Keratinocyte (primary cell): ENCODE results near the gene NMS. TPM values are rescaled to one million over a fixed set of nuclear protein-coding genes. Genes with fewer than 3 reads are reported as not detected.

Experiments used
- DNase-seq: peaks from one replicate; pipeline ENCODE4 v3.0.0-alpha.2; 2011; ENCODE audit warnings: low read depth, missing footprints, low spot score
- FAIRE-seq: peaks from 2 replicates; lab custom pipeline; 2011; peaks lifted over from hg19 to GRCh38; lab: Jason Lieb, UNC
- H2AFZ ChIP-seq: 2 replicates; pipeline ENCODE4 v1.6.0; 2012; ENCODE audit warnings: low read length, control low read depth, inconsistent platforms; ENCODE audit not compliant: control insufficient read depth
- H3K27ac ChIP-seq: 2 replicates; pipeline ENCODE4 v1.5.1; 2011; ENCODE audit warnings: low read length; ENCODE audit not compliant: control insufficient read depth, insufficient read depth
- H3K27me3 ChIP-seq: 3 replicates; pipeline ENCODE4 v1.6.0; 2011; ENCODE audit warnings: low read length; ENCODE audit not compliant: control insufficient read depth, insufficient read depth; ENCODE audit errors: extremely low read depth
- H3K36me3 ChIP-seq, 2 experiments: 2 replicates in 1 of 2; 3 replicates in 1 of 2; pipeline ENCODE4 v1.5.1; 2011; ENCODE audit warnings: low read length in 2 of 2, mild to moderate bottlenecking in 1 of 2; ENCODE audit not compliant: control insufficient read depth in 2 of 2, insufficient read depth in 2 of 2; ENCODE audit errors: extremely low read depth in 1 of 2
- H3K4me1 ChIP-seq: 3 replicates; pipeline ENCODE4 v1.5.1; 2011; ENCODE audit warnings: low read length; ENCODE audit not compliant: control insufficient read depth, insufficient read depth; ENCODE audit errors: extremely low read depth
- H3K4me2 ChIP-seq: 3 replicates; pipeline ENCODE4 v1.6.0; 2011; ENCODE audit warnings: low read depth, low read length; ENCODE audit not compliant: control insufficient read depth, insufficient read depth; ENCODE audit errors: extremely low read depth
- H3K4me3 ChIP-seq, 3 experiments: fragments of 200-600 bp in 1 of 3; sonication (generic) in 1 of 3; 2 replicates in 2 of 3; 3 replicates in 1 of 3; pipeline ENCODE4 v1.5.1; 2011 to 2016; ENCODE audit warnings: low read length in 3 of 3, mild to moderate bottlenecking in 3 of 3, control low read depth in 2 of 3, inconsistent platforms in 1 of 3, low read depth in 1 of 3, mixed read lengths in 1 of 3, mixed run types in 1 of 3, moderate library complexity in 1 of 3; ENCODE audit not compliant: control insufficient read depth in 2 of 3, insufficient read depth in 2 of 3; ENCODE audit errors: extremely low read depth in 1 of 3
- H3K79me2 ChIP-seq: 2 replicates; pipeline ENCODE4 v1.6.0; 2012; ENCODE audit warnings: low read length; ENCODE audit not compliant: control insufficient read depth, insufficient read depth
- H3K9ac ChIP-seq: 3 replicates; pipeline ENCODE4 v1.6.0; 2011; ENCODE audit warnings: low read length; ENCODE audit not compliant: control insufficient read depth, insufficient read depth; ENCODE audit errors: extremely low read depth
- H3K9me1 ChIP-seq: 3 replicates; pipeline ENCODE4 v1.6.0; 2011; ENCODE audit warnings: low read length; ENCODE audit not compliant: control insufficient read depth, insufficient read depth; ENCODE audit errors: extremely low read depth
- H3K9me3 ChIP-seq: 2 replicates; pipeline ENCODE4 v1.5.1; 2012; ENCODE audit warnings: low read depth, low read length; ENCODE audit not compliant: control insufficient read depth
- H4K20me1 ChIP-seq: 3 replicates; pipeline ENCODE4 v1.6.0; 2011; ENCODE audit warnings: low read length; ENCODE audit not compliant: control insufficient read depth, insufficient read depth; ENCODE audit errors: extremely low read depth
- CTCF ChIP-seq, 3 experiments: IDR thresholded peaks in 1 of 3; conservative IDR thresholded peaks in 1 of 3; optimal IDR thresholded peaks in 1 of 3; 2 replicates in 2 of 3; 3 replicates in 1 of 3; pipeline versions ENCODE3 to v1.5.1; 2011; ENCODE audit warnings: low read length in 3 of 3, mild to moderate bottlenecking in 3 of 3, moderate library complexity in 2 of 3, control low read depth in 1 of 3, inconsistent platforms in 1 of 3; ENCODE audit not compliant: insufficient read depth in 2 of 3; ENCODE audit errors: extremely low read depth in 1 of 3
- EZH2 ChIP-seq: IDR thresholded peaks from one replicate; pipeline ENCODE4 v1.6.1; 2012; ENCODE audit warnings: inconsistent platforms, mild to moderate bottlenecking, low read length, moderate library complexity
- dilution Hi-C: fragments of 300-500 bp; cut with MboI; formaldehyde crosslinking; loops from one replicate; pipeline ENCODE4 v1.7.0; 2020; ENCODE audit warnings: low sequenced_read_pairs; ENCODE audit not compliant: extremely low pct_ligation_motif_present
- polyA plus RNA-seq, 5 experiments: library from polyadenylated mRNA; depleted of rRNA in 3 of 5; stranded (reverse) in 3 of 5; stranded (forward) in 1 of 5; unstranded in 1 of 5; fragments of >200 nt; gene quantifications; 1 replicate in 1 of 5; 2 replicates in 3 of 5; 3 replicates in 1 of 5; pipeline versions ENCODE4 v1.2.1 to v1.2.3, GENCODE V29; 2011 to 2012; ENCODE audit warnings: missing spikeins in 2 of 5, low read depth in 1 of 5, low replicate concordance in 1 of 5

The NMS gene
- polyA plus RNA-seq, 1 donor (not counting 4 experiments of a cell fraction or from before 2014, with no cell fraction given): not detected

- no peaks in the 10 kb centered on the region for H3K4me1 ChIP-seq
- no peak overlapping the region for H3K27ac ChIP-seq
- no peak overlapping the region for H3K4me3 ChIP-seq
- H3K9me1 ChIP-seq: no peaks in the 10 kb centered on the region
- no peak overlapping the region for H2AFZ ChIP-seq
- H3K79me2 ChIP-seq: no peaks in the 10 kb centered on the region
- no peaks in the 10 kb centered on the region for H3K27me3 ChIP-seq
- H3K9me3 ChIP-seq: no peaks in the 10 kb centered on the region
- no peak overlapping the region for H3K9ac ChIP-seq
- no peak for DNase-seq
- H3K4me2 ChIP-seq: no peak overlapping the region
- no peak for FAIRE-seq
- TF ChIP-seq CTCF (optimal IDR thresholded peaks at IDR 0.05 in 1 of 3, IDR thresholded peaks at IDR 0.05 in 1 of 3, conservative IDR thresholded peaks at IDR 0.05 in 1 of 3; ENCODE audit: extremely low read depth in 1 of 3, insufficient read depth in 2 of 3, low read length in 3 of 3): no peak
- TF ChIP-seq EZH2: no peak
- H4K20me1 ChIP-seq: no peaks in the 10 kb centered on the region
- dilution Hi-C loops: no loop called here
- H3K36me3 ChIP-seq: no peaks in the 10 kb centered on the region
Measured at GRCh38 chr2:100451092-100451491, 19.2 kb upstream of the NMS start.

- dilution Hi-C loops: no loop called here
Measured at GRCh38 chr2:100451734-100452133, 18.5 kb upstream of the NMS start.

More at GRCh38 chr2:100451734-100452133, 18.5 kb upstream of the NMS start:
- no peak for DNase-seq
- Histone ChIP-seq H3K27me3 (no peaks in the 10 kb centered on the region), H3K9ac (no peak overlapping the region), H3K79me2 (no peaks in the 10 kb centered on the region), H3K36me3 (no peaks in the 10 kb centered on the region), H3K9me3 (no peaks in the 10 kb centered on the region), H3K4me1 (no peaks in the 10 kb centered on the region), H3K9me1 (no peaks in the 10 kb centered on the region), H2AFZ (no peak overlapping the region), H3K4me3 (no peak overlapping the region), H3K4me2 (no peak overlapping the region), H3K27ac (no peak overlapping the region), H4K20me1 (no peaks in the 10 kb centered on the region)
- TF ChIP-seq CTCF (optimal IDR thresholded peaks at IDR 0.05 in 1 of 3, IDR thresholded peaks at IDR 0.05 in 1 of 3, conservative IDR thresholded peaks at IDR 0.05 in 1 of 3; ENCODE audit: extremely low read depth in 1 of 3, insufficient read depth in 2 of 3, low read length in 3 of 3): no peak
- TF ChIP-seq EZH2: no peak
- no peak for FAIRE-seq
